T-helper 1 cell treated with Interleukin-12 subunit alpha and Interleukin-12 subunit beta and Interleukin-4 antibody, amounts not matched to agents 30 ng/mL and 1 ng/mL, for 36 hours (primary cell): ENCODE measurements around the gene ZNF581. TPM values are rescaled to one million over a fixed set of nuclear protein-coding genes. Genes with fewer than 3 reads are reported as not detected.

ENCODE experiments used
- intact Hi-C: fragments of 100-400 bp; cut with micrococcal nuclease; formaldehyde crosslinking; loops from one replicate; pipeline ENCODE4 v1.15.1; 2024
- total RNA-seq: library from RNA; stranded (reverse); gene quantifications from 2 replicates; pipeline ENCODE4 v1.2.3, GENCODE V29; 2022

Gene ZNF581
- total RNA-seq, 1 donor from 2014 or later = 22.0 TPM

- intact Hi-C loops = no loop called here
These were observed 32.9 kb downstream of the ZNF581 start for GRCh38 chr19:55676383-55676782.

GRCh38 chr19:55676889-55677505 is 33.5 kb downstream of the ZNF581 start:
- intact Hi-C loops = no loop called here

DNA sequence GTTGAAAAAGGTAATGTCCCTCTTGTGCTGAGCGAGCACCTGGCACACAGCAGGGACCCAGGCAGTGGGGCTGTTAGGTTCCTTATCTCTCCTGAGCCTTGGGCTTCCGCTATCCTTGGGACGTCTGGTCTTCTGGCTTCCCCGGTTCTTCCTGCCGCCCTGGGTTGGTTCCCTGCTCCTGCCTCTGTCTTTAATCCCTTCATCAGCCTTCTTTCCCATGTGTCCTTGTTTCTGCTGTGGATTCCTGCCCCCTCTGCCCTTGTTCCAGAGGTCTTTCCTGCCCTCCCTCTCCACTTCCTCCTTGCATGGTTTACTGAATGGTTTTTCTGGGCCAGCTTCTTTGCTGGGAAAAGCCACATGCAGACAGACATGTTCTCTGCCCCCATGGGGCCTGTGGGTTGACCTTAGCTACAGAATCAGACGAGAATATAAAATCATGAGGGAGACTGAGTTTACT is 34.2 kb downstream of the ZNF581 start:
- intact Hi-C loops = no loop called here

DNA sequence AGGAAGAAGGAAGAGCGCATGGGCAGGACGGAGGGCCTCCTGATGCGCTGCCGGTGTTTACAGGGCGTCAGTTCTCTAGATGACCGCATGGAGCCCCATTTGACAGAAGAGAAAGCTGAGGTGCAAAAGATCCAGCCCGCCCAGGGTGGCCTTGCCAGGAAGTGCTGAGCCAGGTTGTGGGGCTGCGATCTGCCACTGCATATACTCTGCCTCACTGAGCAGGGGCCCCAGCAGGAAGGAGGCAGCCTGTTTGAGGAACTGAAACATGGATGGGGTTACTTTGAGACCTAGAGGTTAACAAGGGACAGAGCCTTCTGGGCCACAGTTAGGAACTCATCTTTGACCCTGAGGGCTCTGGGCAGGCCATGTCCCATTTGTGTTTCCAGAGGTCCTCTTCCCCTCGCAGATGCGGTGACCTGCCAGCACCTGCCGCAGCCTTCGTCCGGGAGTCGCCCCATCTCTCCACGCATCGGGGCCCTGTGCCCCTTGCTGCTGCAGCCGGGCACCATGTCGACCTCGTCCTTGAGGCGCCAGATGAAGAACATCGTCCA is 34.7 kb downstream of the ZNF581 start:
- intact Hi-C loops = no loop called here

DNA sequence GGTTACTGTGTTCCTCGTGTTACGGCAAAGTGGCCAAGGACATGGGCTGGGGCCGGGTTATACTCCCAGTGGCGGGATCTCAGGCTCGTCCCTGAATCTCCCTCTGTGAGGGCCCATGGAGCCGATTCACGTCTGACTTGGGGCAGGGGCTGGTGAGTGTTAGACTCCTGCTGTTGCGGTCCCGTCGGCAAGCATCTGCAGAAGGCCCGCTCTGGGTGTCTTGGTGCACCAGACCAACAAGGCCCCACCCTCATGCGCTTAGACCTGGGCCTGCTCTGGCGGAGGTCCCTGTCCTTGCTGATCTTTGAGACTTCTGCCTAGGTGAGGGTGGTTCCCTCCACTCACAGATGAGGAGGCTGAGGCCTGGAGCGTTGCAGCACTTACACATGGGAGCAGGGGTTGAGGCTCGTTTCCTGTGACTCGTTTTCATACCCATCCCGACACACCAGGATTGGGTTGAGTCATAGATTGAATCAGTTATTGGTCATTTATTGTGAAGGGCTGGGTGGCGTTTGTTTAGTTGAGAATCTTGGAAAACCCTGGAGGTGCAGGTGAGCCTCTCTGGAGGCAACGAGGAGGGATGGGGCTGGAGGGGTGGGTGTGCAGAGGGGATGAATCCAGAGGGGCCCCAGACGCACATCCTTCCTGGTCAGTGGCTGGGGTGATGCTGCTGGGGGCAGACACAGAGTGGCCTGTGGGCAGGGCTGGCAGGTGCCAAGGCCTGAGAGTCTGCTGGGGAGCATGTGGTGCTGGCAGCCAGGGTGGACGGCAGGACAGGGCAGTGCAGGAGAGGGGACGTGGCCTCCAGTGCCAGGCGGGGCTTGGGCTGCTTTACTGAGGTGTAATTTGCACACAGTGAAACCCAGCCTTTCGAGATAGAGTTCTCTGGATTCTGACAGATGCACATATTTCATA is 36.2 kb downstream of the ZNF581 start:
- intact Hi-C loops = no loop called here

DNA sequence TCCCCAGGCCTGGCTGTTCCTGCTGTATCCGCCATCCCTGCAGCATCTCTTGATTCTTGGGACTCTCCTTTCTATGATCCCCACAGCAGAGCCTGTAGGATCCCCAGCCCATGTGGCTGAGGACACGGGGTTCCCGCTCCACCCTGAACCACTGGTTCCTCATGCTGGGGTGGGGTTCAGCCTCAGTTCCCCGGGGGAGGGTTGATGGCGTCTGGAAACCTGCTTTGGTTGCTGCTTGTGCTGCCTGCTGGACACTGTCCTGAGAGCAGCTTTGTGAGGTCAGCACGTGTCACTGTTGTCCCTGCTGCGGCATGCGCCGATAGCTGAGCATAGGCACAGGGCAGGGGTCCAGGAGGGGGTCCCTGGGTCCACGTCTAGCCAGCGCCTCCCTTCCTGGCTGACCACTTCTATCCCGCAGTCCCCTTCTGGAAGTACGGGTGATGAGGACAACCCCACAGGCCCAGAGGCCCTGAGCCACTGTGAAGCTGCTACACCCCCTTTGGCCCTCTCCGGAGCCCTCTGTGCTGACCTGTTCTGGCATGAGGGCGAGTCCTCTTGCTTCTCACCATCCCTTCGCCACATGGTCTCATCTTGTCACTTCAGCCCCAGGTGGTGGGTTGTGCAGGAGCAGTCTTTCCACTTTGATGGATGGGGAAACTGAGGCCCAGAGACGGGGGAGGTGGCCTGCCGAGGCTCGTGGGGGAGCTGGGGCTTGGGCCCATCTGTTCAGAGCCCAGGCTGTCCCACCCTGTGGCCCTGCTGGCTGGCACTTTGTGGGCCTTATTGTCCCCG is 37.1 kb downstream of the ZNF581 start:
- intact Hi-C loops = no loop called here

- intact Hi-C loops = no loop called here
These were observed 38.0 kb downstream of the ZNF581 start for GRCh38 chr19:55681131-55682092.

GRCh38 chr19:55683449-55684261 is 40.2 kb downstream of the ZNF581 start:
- intact Hi-C loops = no loop called here

DNA sequence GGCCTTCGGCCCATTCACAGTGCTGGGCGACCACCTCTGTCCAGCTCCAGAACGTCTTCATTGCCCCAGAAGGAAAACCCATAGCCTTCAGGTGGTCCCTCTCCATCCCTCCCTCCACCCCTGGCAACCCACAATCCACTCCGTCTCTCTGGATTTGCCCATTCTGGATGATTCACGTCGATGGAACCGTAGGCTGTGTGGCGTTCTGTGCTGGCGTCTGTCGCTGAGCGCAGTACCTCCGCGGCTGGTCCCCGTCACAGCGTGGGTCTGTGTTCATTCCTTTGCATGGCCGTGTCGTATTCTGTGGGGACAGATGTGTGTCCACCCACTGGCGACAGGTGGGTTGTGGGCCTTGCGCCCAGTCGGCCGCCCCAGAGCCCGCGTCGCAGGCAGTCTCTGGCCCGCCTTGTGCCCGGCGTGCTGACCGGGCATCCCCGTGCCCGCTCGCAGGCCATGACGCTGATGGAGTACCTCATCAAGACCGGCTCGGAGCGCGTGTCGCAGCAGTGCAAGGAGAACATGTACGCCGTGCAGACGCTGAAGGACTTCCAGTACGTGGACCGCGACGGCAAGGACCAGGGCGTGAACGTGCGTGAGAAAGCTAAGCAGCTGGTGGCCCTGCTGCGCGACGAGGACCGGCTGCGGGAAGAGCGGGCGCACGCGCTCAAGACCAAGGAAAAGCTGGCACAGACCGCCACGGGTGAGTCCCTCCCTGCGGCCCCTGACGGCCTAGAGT is 41.7 kb downstream of the ZNF581 start:
- intact Hi-C loops = no loop called here

- intact Hi-C loops = no loop called here
These were observed 42.3 kb downstream of the ZNF581 start for GRCh38 chr19:55685776-55686175.

GRCh38 chr19:55686311-55687050 is 43.0 kb downstream of the ZNF581 start:
- intact Hi-C loops = no loop called here

DNA sequence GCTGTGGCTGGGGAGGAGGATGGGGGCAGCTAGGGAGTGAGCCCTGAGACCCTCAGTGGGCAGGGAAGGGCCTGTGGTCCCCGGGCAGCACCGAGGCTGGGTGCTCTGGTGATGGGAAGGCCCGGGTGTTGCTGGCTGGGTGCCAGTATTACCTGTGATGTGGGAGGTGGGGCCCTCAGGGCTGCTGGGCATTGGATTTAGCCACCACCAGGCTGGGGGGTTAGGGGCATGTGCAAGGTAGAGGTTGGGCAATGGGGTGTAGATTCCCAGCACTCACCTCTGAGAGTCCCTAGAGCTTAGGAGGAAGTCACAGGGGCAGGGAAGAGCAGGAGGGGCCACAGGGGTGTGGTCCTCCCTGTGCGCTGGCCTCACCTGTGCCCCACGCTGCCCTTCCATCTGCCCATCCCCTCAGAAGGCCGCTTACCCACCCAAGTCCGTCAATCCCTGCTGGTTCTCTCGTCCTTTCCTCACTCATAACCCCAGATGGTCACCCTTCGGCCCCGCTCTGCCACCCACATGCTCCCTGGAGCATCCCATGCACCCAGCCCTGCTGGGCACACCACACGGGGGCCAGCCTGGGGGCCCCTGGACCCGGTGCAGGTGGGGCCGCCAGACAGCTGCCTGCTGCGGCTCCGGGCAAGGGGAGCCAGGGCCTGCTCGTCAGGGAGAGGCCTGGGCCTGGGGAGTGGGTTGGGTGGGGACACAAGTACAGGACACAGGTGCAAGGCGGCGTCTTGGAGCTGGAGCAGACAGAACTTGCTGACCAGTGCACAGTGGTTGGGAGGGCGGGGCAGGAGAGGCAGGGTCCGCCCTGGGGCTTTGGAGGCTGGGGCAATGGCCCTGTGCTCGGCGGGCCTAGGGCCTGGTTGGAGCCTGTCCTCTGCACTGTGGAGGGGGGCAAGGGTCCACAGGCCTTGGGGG is 44.1 kb downstream of the ZNF581 start:
- intact Hi-C loops = no loop called here

GRCh38 chr19:55688422-55689218 is 45.2 kb downstream of the ZNF581 start:
- intact Hi-C loops = no loop called here

DNA sequence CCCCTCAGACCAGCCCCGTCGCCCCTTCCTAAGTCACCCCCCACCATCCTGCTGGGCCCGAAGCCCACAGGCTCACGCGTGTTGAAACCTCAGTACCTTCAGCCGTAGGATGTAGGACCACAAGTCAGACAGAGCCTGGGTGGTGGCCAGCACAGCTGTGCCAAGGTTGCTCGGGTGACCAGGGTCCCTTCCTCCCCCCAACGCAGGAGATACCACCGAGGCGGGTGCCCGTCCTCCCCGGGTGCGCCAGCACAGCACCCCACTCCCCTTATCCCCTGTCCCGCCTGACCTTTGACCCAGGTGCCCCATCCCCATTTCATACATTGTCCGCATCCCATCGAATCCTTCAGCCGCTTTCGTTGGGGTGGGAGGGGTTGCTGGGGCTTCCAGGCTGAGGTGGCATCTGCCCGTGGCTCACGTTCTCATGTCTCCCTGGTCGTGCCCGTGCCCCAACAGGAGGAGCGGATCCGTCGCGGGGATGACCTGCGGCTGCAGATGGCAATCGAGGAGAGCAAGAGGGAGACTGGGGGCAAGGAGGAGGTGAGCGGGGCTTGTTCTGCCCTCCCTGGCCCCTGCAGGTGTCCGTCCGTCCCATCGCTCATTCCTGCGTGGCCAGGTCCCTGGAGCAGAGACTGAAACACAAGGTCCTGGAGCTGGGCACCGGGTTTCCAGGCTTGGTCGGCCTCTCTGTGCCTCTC is 46.1 kb downstream of the ZNF581 start:
- intact Hi-C loops = no loop called here

DNA sequence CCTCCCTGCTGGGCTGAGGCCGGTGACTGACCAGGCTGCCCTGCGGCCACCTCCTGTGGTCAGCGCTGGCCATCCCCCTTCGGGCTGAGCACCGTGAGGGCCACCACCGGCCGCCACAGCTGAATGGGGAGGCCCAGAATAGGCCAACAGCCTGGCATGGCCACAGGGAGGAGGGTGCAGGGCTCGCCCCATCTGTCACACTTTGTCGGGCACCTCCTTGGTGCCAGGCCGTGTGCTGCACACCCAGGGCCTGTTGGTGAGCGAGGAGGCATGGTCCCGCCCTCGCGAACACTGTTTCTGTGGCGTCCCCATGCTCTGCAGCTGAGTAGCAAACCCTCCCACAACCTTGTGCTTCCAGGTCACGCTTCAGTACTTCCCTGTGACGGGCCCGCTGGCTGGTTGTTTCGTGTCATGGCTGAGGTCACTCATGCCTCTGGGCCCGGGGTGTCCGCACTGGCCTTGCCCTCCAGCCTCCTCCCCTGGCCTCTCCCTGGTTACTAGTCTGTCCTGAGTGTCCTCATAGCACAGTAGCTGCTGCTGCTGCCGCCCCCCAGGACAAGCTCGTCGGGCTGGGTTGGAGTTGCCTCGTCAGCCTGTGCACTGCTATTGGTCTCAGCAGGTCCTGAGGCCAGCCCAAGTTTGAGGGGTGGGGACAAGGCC is 46.8 kb downstream of the ZNF581 start:
- intact Hi-C loops = no loop called here
